Glutamatergic neuron (in vitro differentiated cells): Measurements from ENCODE around the gene OR6S1. TPM values are rescaled to one million over a fixed set of nuclear protein-coding genes. Genes with fewer than 3 reads are reported as not detected.

Experiments
- DNase-seq: peaks from one replicate; pipeline ENCODE4 v3.0.0; 2022
- H3K27ac Mint-ChIP-seq: one replicate; pipeline ENCODE4 v1.8.0; 2020; ENCODE audit warnings: mild to moderate bottlenecking, mixed read lengths, inconsistent platforms; ENCODE audit not compliant: unreplicated experiment
- H3K27me3 Mint-ChIP-seq: one replicate; pipeline ENCODE4 v1.8.0; 2020; ENCODE audit warnings: mild to moderate bottlenecking, moderate library complexity, mixed read lengths, inconsistent platforms; ENCODE audit not compliant: unreplicated experiment
- H3K36me3 Mint-ChIP-seq: one replicate; pipeline ENCODE4 v1.8.0; 2020; ENCODE audit warnings: mild to moderate bottlenecking, mixed read lengths, inconsistent platforms; ENCODE audit not compliant: unreplicated experiment
- H3K4me1 Mint-ChIP-seq: one replicate; pipeline ENCODE4 v1.8.0; 2020; ENCODE audit warnings: mild to moderate bottlenecking, low read depth, mixed read lengths, inconsistent platforms; ENCODE audit not compliant: unreplicated experiment
- H3K4me3 Mint-ChIP-seq: one replicate; pipeline ENCODE4 v1.8.0; 2020; ENCODE audit warnings: mild to moderate bottlenecking, mixed read lengths, inconsistent platforms; ENCODE audit not compliant: unreplicated experiment
- H3K9me3 Mint-ChIP-seq: one replicate; pipeline ENCODE4 v1.8.0; 2020; ENCODE audit warnings: mild to moderate bottlenecking, moderate library complexity, mixed read lengths, inconsistent platforms; ENCODE audit not compliant: unreplicated experiment
- total RNA-seq: library from RNA; stranded (reverse); fragmentation: NEBNext Ultra II Directional; extraction: Animal tissue kit (Norgen Biotek cat#: 25700); gene quantifications from one replicate; pipeline ENCODE4 v1.2.1, GENCODE V29; 2021; ENCODE audit not compliant: unreplicated experiment
- TF ChIP-seq, protein P1 (sequence below): fragments of 200-600 bp; sonication (generic); IDR thresholded peaks from one replicate; pipeline ENCODE4 v1.5.0; 2021; ENCODE audit not compliant: partially characterized antibody, unreplicated experiment

Gene OR6S1
- total RNA-seq, 1 donor from 2014 or later: not detected

DNA sequence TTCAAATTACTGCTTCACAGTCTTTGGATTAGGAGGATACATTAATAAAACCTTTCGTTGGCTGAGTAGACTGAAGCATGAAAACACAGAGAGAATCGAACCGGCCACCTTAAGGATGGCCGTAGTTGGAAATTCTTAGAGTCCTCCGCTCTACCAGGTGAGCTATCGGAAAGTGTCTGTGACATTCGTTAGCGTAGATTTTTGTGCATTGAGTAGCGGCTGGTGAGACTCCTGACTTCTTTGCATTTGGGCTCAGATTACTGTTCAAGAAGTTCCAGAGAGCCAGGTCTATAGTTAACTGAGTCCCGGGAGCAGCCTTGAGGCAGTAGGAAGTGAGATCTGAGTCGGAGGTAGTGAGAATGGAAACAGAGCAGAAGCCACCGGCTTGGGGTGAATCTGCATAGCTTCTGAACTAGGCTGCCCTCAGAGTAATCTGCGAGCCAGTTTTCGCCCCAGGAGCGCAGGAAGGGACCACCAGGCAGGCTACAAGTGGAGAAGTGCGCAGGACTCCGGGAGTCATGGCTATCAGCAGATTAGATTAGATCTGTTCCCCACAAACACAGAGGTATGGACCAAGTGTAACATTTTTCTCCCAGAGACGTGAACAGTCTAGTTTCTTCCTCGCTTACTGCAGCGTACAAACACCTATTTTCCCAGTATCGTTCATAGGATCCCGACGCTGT is 11.0 kb downstream of the OR6S1 start:
- peaks cover 37% of the 10 kb centered on the region for H3K27me3 Mint-ChIP-seq
- H3K27ac Mint-ChIP-seq: peak overlapping the region; percentile 67
- TF ChIP-seq, protein P1, sequence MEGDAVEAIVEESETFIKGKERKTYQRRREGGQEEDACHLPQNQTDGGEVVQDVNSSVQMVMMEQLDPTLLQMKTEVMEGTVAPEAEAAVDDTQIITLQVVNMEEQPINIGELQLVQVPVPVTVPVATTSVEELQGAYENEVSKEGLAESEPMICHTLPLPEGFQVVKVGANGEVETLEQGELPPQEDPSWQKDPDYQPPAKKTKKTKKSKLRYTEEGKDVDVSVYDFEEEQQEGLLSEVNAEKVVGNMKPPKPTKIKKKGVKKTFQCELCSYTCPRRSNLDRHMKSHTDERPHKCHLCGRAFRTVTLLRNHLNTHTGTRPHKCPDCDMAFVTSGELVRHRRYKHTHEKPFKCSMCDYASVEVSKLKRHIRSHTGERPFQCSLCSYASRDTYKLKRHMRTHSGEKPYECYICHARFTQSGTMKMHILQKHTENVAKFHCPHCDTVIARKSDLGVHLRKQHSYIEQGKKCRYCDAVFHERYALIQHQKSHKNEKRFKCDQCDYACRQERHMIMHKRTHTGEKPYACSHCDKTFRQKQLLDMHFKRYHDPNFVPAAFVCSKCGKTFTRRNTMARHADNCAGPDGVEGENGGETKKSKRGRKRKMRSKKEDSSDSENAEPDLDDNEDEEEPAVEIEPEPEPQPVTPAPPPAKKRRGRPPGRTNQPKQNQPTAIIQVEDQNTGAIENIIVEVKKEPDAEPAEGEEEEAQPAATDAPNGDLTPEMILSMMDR: no peak
- peaks cover 3% of the 10 kb centered on the region for H3K4me1 Mint-ChIP-seq
- H3K4me3 Mint-ChIP-seq: peak overlapping the region; percentile 95
- peaks cover 27% of the 10 kb centered on the region for H3K9me3 Mint-ChIP-seq
- peaks cover 5% of the 10 kb centered on the region for H3K36me3 Mint-ChIP-seq
- no peak for DNase-seq

DNA sequence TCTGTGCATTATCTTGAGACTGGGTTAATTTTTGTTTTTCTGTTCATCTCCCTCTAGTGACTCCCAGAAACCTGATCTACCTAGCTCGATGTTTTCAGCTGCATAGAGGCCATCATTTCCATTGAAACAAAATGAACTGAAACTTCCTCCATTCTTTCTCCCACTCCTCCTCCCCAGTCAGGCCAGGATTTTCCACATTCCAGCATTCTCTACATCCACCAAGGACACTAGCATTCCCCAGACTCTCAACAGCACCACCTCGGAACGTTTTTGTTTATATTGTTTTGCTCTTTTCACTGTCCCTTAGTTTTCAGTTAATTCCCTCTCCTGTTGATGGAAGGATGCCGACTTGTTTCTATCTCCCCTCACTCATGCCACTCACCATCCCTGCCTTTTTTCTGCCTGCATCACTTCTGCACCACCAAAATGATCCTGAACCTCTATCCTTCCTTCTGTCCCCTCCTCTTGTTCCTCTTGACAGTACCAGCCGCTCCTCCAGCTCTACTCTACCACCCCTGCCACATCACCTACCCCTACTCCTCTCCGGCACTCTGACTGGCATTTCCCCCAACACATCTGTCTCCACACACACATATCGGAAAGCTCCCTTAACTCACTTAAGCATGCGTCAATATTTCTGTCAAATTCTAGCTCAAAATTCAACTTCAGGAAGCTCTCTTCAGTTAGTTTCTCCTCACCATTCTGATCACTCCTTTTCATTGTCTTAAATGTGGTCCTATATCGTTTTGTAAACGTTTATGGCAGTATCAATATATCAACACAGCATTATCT is 13.2 kb downstream of the OR6S1 start:
- TF ChIP-seq, protein P1: no peak
- peaks cover 6% of the 10 kb centered on the region for H3K4me1 Mint-ChIP-seq
- H3K4me3 Mint-ChIP-seq: peak overlapping the region; percentile 16
- peaks cover 37% of the 10 kb centered on the region for H3K9me3 Mint-ChIP-seq
- no peak for DNase-seq
- H3K27me3 Mint-ChIP-seq: peaks cover 50% of the 10 kb centered on the region
- H3K36me3 Mint-ChIP-seq: peaks cover 9% of the 10 kb centered on the region
- H3K27ac Mint-ChIP-seq: no peak overlapping the region

DNA sequence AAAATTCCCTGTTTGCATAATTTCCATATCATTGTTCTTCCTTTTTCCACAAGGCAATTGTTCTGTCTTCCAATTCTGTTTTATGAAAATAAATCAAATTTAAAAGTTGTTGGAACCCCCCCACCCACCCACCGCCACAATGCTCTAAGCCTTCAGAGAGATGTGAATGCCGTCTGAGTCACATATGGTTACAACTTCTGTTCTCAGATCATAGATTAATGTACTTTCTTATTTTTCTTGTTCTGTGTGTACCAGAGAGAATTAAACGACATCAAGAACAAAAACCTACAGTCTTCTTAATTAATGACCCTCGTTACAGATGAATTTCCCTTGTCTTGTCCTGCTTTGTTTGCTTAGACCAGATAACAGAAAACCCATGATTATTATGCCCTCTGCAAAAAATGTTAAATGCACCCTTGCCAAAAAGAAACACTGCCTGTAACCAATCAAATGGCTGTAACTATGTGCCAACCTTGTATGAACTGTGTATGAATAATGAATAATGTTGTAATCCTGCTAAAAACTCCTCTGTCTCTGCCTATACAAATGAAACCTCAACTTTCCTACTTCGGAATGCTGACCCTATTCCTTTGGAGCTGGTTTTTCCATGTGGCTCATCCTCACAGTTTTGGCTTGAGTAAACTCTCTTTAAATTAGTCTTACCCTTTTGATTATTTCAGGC is 14.0 kb downstream of the OR6S1 start:
- Mint-ChIP-seq H3K36me3 (peaks cover 9% of the 10 kb centered on the region), H3K27ac (no peak overlapping the region), H3K27me3 (peaks cover 42% of the 10 kb centered on the region), H3K4me3 (peak overlapping the region; percentile 27), H3K9me3 (peaks cover 32% of the 10 kb centered on the region), H3K4me1 (peaks cover 8% of the 10 kb centered on the region)
- TF ChIP-seq, protein P1: no peak
- DNase-seq: no peak

GRCh38 chr14:20626274-20626673 is 15.2 kb downstream of the OR6S1 start:
- TF ChIP-seq, protein P1: no peak
- Mint-ChIP-seq H3K9me3 (peaks cover 29% of the 10 kb centered on the region), H3K4me1 (peaks cover 8% of the 10 kb centered on the region), H3K27me3 (peaks cover 41% of the 10 kb centered on the region), H3K4me3 (peak overlapping the region; percentile 94), H3K36me3 (peaks cover 9% of the 10 kb centered on the region), H3K27ac (no peak overlapping the region)
- no peak for DNase-seq
